Lower leg skin (tissue), 4 donors: ENCODE measurements around the gene WDR13. TPM values are rescaled to one million over a fixed set of nuclear protein-coding genes. Genes with fewer than 3 reads are reported as not detected.

Experiments used
- DNase-seq, 2 donors: peaks; one replicate each; pipeline ENCODE4 v3.0.0-alpha.2; 2019; ENCODE audit warnings: low spot score in 2 of 2
- H3K4me3 ChIP-seq: fragments of 200-600 bp; sonication (generic); 2 replicates; pipeline ENCODE4 v1.5.1; 2017; ENCODE audit warnings: mild to moderate bottlenecking, low read depth; ENCODE audit not compliant: poor library complexity, severe bottlenecking
- POLR2A ChIP-seq, 2 donors: fragments of 450-650 bp; IDR thresholded peaks; one replicate each; pipeline ENCODE4 v1.6.1; 2016 to 2017; ENCODE audit warnings: antibody characterized with exemption in 2 of 2, mild to moderate bottlenecking in 1 of 2, moderate library complexity in 1 of 2
- whole genome bisulfite sequencing, 2 donors: methylation state at CpG; one replicate each; pipeline ENCODE4 v1.1.5; 2018; 5-methylcytosine and 5-hydroxymethylcytosine counted together
- intact Hi-C: fragments of 100-400 bp; cut with DNase I; formaldehyde crosslinking; loops from one replicate; pipeline ENCODE4 v1.15.0; 2023; ENCODE audit warnings: low total_unique reads
- total RNA-seq, 4 donors: library from RNA; depleted of rRNA; stranded (reverse); fragments of >200 nt; gene quantifications; one replicate each; pipeline ENCODE4 v1.1.0, GENCODE V29; 2016
- TF ChIP-seq, protein P1 (sequence below), 3 donors: fragments of 450-650 bp; IDR thresholded peaks; one replicate each; pipeline ENCODE4 v1.5.1; 2016; ENCODE audit warnings: antibody characterized with exemption in 3 of 3, mild to moderate bottlenecking in 3 of 3, moderate library complexity in 2 of 3

The WDR13 gene
- total RNA-seq, 4 donors from 2014 or later = 87.8 to 143 (median 121) TPM

DNA sequence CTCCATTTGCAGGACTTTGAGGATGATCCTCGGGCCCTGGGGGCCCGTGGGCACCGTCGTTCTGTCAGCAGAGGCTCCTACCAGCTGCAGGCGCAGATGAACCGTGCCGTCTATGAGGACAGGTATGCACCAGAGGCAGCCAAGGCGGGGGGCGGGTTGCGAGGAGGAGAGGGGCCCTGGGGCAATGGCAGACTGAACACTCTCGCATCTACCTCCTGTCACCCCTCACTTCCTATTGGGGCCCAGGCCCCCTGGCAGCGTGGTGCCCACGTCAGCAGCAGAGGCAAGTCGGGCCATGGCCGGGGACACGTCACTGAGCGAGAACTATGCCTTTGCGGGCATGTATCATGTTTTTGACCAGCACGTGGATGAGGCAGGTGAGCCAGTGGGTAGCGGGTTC lies 2.0 kb downstream of the WDR13 start:
- WGBS, 2 donors = 89 to 90% methylated on average over 4 to 20 of the region's 20 CpGs
- TF ChIP-seq, protein P1, sequence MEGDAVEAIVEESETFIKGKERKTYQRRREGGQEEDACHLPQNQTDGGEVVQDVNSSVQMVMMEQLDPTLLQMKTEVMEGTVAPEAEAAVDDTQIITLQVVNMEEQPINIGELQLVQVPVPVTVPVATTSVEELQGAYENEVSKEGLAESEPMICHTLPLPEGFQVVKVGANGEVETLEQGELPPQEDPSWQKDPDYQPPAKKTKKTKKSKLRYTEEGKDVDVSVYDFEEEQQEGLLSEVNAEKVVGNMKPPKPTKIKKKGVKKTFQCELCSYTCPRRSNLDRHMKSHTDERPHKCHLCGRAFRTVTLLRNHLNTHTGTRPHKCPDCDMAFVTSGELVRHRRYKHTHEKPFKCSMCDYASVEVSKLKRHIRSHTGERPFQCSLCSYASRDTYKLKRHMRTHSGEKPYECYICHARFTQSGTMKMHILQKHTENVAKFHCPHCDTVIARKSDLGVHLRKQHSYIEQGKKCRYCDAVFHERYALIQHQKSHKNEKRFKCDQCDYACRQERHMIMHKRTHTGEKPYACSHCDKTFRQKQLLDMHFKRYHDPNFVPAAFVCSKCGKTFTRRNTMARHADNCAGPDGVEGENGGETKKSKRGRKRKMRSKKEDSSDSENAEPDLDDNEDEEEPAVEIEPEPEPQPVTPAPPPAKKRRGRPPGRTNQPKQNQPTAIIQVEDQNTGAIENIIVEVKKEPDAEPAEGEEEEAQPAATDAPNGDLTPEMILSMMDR (IDR thresholded peaks at IDR 0.05) = no peak
- no peak for TF ChIP-seq POLR2A (IDR thresholded peaks at IDR 0.05)
- intact Hi-C loops = no loop called here
- no peak overlapping the region for H3K4me3 ChIP-seq
- DNase-seq = no peak

GRCh38 chrX:48600226-48600625 lies 2.9 kb downstream of the WDR13 start:
- WGBS, 2 donors = 75% methylated on average over 19 of the region's 19 CpGs; no CpG with 5 or more reads in 1 of the 2 donors

DNA sequence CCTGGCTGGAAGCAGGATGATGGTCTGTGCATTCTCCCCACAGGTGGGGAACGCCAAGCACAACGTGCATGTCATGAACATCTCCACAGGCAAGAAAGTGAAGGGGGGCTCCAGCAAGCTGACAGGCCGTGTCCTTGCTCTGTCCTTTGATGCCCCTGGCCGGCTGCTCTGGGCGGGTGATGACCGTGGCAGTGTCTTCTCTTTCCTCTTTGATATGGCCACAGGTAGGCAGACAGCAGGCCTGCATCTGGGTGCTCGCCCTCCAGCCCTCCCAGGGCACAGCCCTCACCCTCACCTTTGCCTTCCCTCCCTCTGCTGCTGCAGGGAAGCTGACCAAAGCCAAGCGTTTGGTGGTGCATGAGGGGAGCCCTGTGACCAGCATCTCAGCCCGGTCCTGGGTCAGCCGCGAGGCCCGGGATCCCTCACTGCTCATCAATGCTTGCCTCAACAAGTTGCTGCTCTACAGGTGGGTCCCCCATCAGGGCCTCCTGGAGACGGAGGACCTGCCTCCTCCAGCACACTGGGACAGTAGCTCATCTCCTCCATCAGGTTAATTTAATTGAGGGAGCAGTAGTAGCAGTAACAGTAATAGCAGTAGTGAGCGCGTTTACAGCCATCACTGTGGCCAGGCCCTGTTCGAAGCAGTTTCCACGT lies 4.6 kb downstream of the WDR13 start:
- H3K4me3 ChIP-seq = no peak overlapping the region
- no peak for DNase-seq
- 77 to 80% methylated on average over 14 to 17 of the region's 17 CpGs for WGBS, 2 donors
- TF ChIP-seq POLR2A (IDR thresholded peaks at IDR 0.05) = no peak
- TF ChIP-seq, protein P1 (IDR thresholded peaks at IDR 0.05) = no peak
- intact Hi-C loops = no loop called here

More at GRCh38 chrX:48600226-48600625, 2.9 kb downstream of the WDR13 start:
- DNase-seq = no peak
- no peak overlapping the region for H3K4me3 ChIP-seq
- TF ChIP-seq, protein P1 (IDR thresholded peaks at IDR 0.05) = no peak
- no peak for TF ChIP-seq POLR2A (IDR thresholded peaks at IDR 0.05)
- intact Hi-C loops = no loop called here

DNA sequence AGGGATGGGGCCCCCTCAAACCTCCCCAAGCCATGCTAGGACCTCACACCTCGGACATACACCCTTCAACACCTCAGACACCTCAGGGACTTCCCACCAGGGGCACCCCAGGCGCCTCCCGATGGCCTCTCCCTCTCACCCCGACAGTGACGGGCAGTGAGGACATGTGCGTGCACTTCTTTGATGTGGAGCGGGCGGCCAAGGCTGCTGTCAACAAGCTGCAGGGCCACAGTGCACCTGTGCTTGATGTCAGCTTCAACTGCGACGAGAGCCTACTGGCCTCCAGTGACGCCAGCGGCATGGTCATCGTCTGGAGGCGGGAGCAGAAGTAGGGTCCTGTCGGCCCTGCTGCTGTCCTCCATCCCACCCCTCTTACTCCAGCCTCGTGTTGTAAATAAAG lies 7.4 kb downstream of the WDR13 start:
- no peak overlapping the region for H3K4me3 ChIP-seq
- WGBS, 2 donors = 88 to 94% methylated on average over 10 to 16 of the region's 16 CpGs
- DNase-seq = no peak
- intact Hi-C loops = no loop called here
- TF ChIP-seq, protein P1 (IDR thresholded peaks at IDR 0.05) = no peak
- TF ChIP-seq POLR2A (IDR thresholded peaks at IDR 0.05) = no peak

GRCh38 chrX:48606091-48606490 lies 8.8 kb downstream of the WDR13 start:
- TF ChIP-seq, protein P1 (IDR thresholded peaks at IDR 0.05) = no peak
- TF ChIP-seq POLR2A (IDR thresholded peaks at IDR 0.05) = no peak
- 71 to 73% methylated on average over 6 of the region's 6 CpGs for whole genome bisulfite sequencing, 2 donors
- intact Hi-C loops = no loop called here
- H3K4me3 ChIP-seq = no peak overlapping the region
- DNase-seq = no peak

DNA sequence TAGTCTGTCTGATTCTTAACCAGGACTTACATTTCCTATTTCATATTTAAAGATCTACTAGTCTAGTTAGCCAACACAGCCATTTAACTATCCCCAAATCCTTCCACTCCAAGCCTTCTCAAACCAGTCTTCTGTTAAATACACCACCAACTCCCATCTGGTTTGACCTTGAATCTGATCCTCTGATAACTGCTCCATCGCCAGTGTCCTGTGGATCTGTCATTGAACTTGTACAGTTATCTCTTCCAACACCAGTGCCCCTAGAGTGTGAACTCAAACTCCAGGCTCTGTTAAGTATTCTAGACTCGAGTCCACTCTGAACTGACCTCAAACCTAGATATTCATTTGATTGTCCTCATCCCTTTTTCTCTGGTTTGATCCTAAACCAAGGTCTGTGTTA lies 14.4 kb downstream of the WDR13 start:
- intact Hi-C loops = no loop called here
- H3K4me3 ChIP-seq = no peak overlapping the region
- 61 to 71% methylated on average over 2 of the region's 2 CpGs for WGBS, 2 donors
- no peak for TF ChIP-seq POLR2A (IDR thresholded peaks at IDR 0.05)
- TF ChIP-seq, protein P1 (IDR thresholded peaks at IDR 0.05) = no peak
- no peak for DNase-seq
